ENCODE data around the gene SLCO1B1. TPM values are rescaled to one million over a fixed set of nuclear protein-coding genes. Genes with fewer than 3 reads are reported as not detected.

The SLCO1B1 gene
- total RNA-seq, 1 donor from 2014 or later, result not detected

DNA sequence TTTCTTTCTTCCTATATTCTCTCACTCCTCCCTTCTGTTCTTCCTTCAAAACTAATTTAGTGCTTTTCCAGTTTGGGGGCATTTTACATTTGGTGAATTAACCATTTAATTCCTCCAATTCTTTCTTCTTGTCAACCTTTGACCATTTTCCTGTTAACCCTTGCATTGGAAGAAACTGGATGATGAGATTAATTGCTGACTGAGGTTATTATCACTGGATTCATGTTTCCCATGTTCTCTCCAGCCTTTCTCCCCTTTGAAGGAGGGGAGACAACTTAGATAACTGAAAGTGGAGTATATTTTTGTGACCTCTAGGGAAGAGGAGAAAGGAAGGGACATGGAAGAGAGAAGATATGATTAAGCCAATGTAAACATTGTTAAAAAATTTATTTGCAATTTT, 133.2 kb downstream of the SLCO1B1 start:
- Histone ChIP-seq H3K27me3 (ENCODE audit: control insufficient read depth, insufficient read depth, low read length) (no peaks in the 10 kb centered on the region), H3K36me3 (ENCODE audit: control insufficient read depth, insufficient read depth, low read length) (no peaks in the 10 kb centered on the region), H3K4me3 (ENCODE audit: low read depth, low read length) (no peak overlapping the region)
- no peak for DNase-seq (ENCODE audit: low read depth)
- TF ChIP-seq, protein P1, sequence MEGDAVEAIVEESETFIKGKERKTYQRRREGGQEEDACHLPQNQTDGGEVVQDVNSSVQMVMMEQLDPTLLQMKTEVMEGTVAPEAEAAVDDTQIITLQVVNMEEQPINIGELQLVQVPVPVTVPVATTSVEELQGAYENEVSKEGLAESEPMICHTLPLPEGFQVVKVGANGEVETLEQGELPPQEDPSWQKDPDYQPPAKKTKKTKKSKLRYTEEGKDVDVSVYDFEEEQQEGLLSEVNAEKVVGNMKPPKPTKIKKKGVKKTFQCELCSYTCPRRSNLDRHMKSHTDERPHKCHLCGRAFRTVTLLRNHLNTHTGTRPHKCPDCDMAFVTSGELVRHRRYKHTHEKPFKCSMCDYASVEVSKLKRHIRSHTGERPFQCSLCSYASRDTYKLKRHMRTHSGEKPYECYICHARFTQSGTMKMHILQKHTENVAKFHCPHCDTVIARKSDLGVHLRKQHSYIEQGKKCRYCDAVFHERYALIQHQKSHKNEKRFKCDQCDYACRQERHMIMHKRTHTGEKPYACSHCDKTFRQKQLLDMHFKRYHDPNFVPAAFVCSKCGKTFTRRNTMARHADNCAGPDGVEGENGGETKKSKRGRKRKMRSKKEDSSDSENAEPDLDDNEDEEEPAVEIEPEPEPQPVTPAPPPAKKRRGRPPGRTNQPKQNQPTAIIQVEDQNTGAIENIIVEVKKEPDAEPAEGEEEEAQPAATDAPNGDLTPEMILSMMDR (IDR thresholded peaks at IDR 0.05; ENCODE audit: insufficient read depth, low read length, poor library complexity, severe bottlenecking), result no peak

DNA sequence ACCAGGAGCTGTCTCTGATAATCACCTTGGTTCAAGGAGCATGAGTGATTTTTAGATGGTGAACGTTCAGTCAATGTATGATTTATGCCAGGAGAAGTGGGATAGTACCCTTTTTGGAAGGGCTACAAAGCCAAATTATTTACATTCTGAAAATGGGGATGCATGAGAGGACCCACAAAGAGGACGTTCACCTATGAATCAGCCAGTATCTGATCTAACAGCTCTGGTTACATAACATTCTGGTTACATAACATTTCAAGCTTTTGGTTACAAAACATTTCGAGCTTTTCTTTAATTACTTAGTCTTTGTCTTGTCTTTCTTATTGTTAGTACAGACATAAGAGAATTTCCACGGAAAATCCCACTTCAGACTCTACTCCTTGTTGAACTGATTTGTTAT, 134.9 kb downstream of the SLCO1B1 start:
- no peak overlapping the region for H3K4me3 ChIP-seq (ENCODE audit: low read depth, low read length)
- TF ChIP-seq, protein P1 (IDR thresholded peaks at IDR 0.05; ENCODE audit: insufficient read depth, low read length, poor library complexity, severe bottlenecking), result no peak
- no peaks in the 10 kb centered on the region for H3K27me3 ChIP-seq (ENCODE audit: control insufficient read depth, insufficient read depth, low read length)
- H3K36me3 ChIP-seq (ENCODE audit: control insufficient read depth, insufficient read depth, low read length), result no peaks in the 10 kb centered on the region
- DNase-seq (ENCODE audit: low read depth), result no peak

DNA sequence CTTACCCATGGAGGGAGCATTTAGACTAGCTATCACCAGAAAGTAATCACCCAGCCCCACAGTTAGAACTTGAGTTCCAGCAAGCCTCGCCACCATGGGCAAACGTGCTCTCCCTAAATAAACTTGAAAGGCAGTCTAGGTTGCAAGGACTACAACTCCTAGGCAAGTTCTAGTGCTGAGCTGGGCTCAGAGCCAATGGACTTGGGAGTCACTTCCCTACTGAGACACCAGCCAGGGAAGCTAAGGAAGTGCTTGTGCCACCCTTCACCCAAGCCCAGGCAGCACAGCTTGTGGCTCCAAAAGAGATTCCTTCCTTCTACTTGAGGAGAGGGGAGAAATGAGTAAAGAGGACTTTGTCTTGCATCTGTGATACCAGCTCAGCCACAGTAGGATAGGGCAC, 145.8 kb downstream of the SLCO1B1 start:
- Histone ChIP-seq H3K36me3 (ENCODE audit: control insufficient read depth, insufficient read depth, low read length) (no peaks in the 10 kb centered on the region), H3K27me3 (ENCODE audit: control insufficient read depth, insufficient read depth, low read length) (no peaks in the 10 kb centered on the region), H3K4me3 (ENCODE audit: low read depth, low read length) (no peak overlapping the region)
- DNase-seq (ENCODE audit: low read depth), result no peak
- TF ChIP-seq, protein P1 (IDR thresholded peaks at IDR 0.05; ENCODE audit: insufficient read depth, low read length, poor library complexity, severe bottlenecking), result no peak

Other genes with a start within 250 kb of the SLCO1B1 start
- not detected in 2 replicates for gene SLCO1A2, start 203.7 kb downstream of the SLCO1B1 start, total RNA-seq
- gene IAPP, start 241.7 kb downstream of the SLCO1B1 start, total RNA-seq, result not detected in 2 replicates

Measured in kidney epithelial cell (primary cell).